ENCODE measurements around the gene DCTPP1.

DCTPP1 gene

GRCh38 chr16:30447512-30448226 is 17.8 kb upstream of the DCTPP1 start:
- DNase-seq (ENCODE audit: low read depth) = no peak

DNA sequence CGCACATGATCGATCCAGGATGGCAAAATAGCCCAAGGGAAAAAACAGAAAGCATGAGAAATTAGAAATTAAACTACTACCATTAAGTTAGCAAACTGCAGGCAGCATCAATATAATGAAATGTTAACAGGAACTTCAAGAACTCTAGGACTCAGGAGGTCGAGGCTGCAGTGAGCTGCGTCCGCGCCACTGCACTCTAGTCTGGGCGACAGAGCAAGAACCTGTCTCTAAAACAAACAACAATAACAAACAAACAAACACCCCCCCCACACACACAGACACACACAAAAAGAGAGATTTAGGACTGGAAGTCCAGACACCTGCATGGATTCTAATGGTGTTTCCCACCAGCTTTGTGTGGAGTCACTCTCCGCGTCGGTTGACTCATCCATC is 16.4 kb upstream of the DCTPP1 start:
- DNase-seq (ENCODE audit: low read depth) = no peak

- peak; percentile 90 for DNase-seq (ENCODE audit: low read depth)
These were observed 15.8 kb upstream of the DCTPP1 start, which contains the start of gene SEPHS2 for GRCh38 chr16:30445408-30446202. Gene SEPHS2, minus strand, starts transcription at chr16:30445874. Its CDS starts 147 bp downstream, at chr16:30445727.

GRCh38 chr16:30445149-30445407 is 15.2 kb upstream of the DCTPP1 start:
- no peak for DNase-seq (ENCODE audit: low read depth)

DNA sequence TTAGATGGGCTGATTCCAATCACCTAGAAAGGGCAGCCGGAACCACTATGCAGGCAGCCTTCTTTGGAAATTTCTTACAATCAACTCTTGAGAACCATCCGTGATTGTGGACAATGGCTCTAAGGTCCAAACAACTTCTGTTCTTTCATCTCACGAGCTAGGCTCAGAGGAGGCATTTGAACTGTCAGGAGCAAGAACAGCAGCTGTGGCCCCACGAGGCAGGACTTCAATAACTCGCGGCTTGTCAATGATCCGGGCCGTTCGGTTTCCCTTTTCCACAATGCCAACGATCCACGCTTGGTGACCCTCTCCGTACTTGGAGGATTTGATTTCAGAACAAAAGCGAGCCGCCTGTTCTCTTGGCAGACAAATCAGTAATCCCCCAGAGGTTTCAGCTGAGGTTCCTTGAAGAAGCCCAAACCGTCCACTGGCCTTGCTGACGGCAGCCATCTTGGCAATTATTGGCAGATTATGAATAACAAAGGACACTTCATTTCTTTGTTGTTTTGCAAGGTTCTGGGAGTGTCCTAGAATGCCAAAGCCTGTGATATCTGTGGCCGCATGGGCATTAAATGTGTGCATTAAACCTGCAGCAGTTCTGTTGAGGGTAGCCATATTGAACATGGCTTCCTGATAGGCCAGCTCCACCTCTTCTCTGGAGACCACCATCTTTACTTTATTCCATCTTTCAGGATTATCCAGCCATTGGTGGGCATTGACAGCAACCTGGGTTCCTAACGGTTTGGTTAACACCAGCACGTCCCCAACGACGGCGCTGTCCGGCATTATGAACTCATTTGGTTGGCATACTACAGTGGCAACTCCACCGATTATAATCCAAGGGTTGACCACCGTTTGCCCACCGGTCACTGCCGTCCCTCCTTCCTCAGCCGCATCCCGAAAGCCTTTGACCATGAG is 14.7 kb upstream of the DCTPP1 start:
- DNase-seq (ENCODE audit: low read depth) = no peak

DNA sequence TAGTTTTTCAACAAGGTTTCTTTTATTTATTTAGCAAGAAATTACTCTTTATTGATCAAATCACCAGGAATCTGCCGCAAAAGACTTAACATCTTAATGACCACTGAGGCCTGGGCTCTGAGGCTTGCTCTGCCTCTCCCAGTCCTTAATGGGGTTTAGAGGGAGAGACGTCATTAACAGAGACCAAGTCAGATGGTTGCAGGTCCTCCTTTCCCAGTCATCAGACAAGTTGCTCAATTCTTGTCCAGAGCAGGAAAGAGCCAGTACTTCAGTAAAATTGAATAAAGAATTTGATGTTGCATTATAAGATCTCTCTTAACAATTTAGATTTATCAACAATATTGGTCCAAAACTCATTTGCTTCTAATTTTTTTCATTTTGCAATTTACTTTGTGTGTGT is 13.8 kb upstream of the DCTPP1 start:
- no peak for DNase-seq (ENCODE audit: low read depth)

- DNase-seq (ENCODE audit: low read depth) = no peak
These were observed 10.0 kb upstream of the DCTPP1 start for GRCh38 chr16:30439720-30440348.

DNA sequence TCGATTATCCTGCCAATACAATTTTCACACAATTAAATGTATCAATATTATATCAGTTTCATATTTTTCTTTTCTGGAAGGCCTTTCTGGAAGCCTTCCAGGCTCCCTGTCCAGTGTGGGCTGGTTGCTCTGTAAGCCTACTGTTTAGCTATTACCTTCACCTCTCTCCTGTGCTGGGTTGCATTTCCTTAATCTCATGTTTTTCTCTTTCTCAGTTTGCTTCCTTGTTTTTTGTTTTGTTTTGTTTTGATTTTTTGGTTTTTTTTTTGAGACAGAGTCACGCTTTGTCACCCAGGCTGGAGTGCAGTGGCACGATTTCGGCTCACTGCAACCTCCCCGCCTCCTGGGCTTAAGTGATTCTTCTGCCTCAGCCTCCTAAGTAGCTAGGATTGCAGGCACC is 9.0 kb upstream of the DCTPP1 start:
- DNase-seq (ENCODE audit: low read depth) = no peak

DNA sequence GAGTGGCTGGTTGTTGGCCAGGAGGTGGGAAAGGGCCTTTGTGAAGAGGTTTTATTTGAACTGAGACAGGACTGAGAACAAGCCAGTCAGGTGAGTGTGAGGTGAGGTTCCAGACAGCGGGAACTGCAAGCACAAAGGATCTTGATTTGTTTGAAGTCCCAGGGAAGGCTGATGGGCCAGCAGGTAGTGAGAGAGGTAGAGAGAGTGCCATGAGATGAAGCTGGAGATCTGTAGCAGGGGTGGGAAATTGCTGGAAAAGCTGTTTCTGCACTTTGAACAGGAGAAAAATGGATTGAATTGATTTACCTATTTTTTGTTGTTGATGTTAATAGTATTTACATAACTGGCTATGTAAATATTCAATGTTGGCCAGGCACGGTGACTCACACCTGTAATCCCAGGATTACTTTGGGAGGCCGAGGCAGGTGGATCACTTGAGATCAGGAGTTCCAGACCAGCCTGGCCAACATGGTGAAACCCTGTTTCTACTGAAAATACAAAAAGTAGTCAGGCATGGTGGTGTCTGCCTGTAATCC is 7.7 kb upstream of the DCTPP1 start:
- no peak for DNase-seq (ENCODE audit: low read depth)

DNA sequence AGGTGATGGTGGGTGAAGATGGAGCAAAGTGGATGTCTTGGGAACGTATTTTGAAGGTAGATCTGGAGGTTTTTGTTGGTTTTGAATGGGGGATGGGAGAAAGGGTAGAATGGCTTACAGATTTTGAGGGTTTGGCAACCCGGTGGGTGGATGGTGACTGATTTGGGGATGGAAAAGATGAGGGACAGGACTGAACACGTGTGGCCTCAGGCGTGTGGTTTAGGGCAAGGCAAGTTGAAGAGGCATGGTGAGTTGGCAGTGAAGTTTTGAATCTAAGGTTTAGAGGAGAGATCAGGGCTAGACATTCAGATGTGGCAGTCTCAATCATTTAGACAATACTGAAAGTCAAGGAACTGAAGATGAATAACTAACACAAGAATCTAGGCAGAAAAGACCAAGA is 5.0 kb upstream of the DCTPP1 start:
- DNase-seq (ENCODE audit: low read depth) = no peak

- no peak for DNase-seq (ENCODE audit: low read depth)
These were observed 669 bp upstream of the DCTPP1 start for GRCh38 chr16:30430428-30430970.

DNA sequence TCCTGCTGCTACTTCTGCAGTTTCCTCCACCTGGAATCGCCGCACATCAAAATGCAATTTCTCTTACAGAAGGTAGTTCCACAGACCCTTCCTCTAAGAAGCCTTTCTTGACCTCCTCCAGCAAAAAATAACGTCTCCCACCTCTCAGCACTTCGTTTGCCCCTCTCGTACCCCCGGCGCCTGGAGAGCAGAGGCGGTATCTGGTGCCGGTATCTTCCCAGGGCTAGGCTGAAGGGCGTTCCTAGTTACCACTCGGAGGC is 482 bp downstream of the DCTPP1 start:
- no peak for DNase-seq (ENCODE audit: low read depth)

GRCh38 chr16:30428055-30428454 is 1.8 kb downstream of the DCTPP1 start:
- no peak for DNase-seq (ENCODE audit: low read depth)

GRCh38 chr16:30421010-30421409 is 8.8 kb downstream of the DCTPP1 start:
- DNase-seq (ENCODE audit: low read depth) = no peak

- DNase-seq (ENCODE audit: low read depth) = no peak
These were observed 11.3 kb downstream of the DCTPP1 start for GRCh38 chr16:30418350-30419181.

- peak; percentile 79 for DNase-seq (ENCODE audit: low read depth)
These were observed 12.1 kb downstream of the DCTPP1 start for GRCh38 chr16:30417529-30418349.

DNA sequence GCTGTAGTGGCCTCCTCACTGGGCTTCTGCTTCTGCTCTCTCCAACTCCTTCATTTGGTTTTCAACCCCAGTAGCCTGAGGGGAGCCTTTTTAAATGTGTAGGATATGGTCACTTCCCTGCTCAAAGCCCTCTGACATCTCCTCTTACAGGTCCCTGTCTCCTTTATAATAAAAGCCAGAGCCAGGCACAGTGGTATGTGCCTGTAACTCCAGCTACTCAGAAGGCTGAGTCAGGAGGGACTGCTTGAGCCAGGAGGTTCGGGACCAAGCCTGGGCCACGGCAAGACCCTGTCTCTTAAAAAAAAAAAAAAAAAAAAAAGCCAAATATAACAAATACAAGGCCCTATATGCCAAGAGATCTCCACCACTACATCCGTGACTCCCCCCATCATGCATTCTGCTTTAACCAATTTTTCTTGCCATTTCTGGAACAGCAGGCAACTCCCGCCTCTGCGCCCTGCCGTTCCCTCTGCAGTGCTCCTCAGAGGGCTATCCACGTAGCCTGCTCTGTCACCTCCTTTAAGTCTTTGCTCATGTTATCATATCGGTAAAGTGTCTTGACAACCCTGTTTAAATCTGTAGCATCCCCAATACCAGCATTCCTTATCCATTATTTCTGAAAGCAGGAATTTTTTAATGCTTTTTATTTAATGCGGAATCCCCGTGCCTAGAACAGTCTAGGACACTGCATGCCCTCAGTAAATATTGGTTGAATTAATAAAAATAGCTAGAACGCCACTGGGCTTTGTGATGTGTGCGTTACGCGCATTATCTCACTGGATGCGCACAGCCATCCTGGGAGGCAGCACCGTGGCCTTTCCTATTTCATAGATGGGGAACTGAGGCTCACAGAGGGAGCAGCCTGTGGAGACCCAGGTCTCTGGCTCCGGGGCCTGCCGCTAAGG is 13.0 kb downstream of the DCTPP1 start:
- DNase-seq (ENCODE audit: low read depth) = no peak

GRCh38 chr16:30416047-30416603 is 13.7 kb downstream of the DCTPP1 start:
- DNase-seq (ENCODE audit: low read depth) = no peak

DNA sequence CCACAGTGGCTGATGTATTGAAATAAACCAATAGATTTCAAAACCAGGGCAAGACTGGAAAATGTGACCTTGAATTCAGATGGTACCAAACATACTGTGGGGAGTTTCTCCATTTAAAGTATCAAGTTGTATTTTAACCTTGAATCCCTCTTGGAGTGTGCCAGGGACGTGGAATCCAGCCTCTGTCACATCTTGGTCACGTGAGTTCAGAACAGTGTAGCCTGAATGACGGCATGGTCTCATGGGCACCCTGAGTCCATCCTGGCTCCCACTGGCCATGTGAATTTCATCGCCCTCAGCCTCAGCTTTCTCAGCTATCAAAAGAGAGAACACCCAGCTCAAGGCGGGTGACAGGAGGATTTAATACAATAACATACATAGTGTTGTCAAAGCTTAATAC is 15.7 kb downstream of the DCTPP1 start:
- no peak for DNase-seq (ENCODE audit: low read depth)

Data from stimulated activated CD8-positive, alpha-beta memory T cell treated with anti-CD3 and anti-CD28 coated beads, Interleukin-12 subunit alpha, Interleukin-12 subunit beta, amount 100 ng/mL, for 1 hour (primary cell).